GM19328 (cell line): ENCODE data around the gene CTNND1.

Experiments used
- ATAC-seq: cut with Tn5 transposase; IDR thresholded peaks from one replicate; pipeline ENCODE4 v1.9.1; 2021; ENCODE audit warnings: mild to moderate bottlenecking, moderate library complexity; ENCODE audit not compliant: unreplicated experiment

CTNND1 gene

DNA sequence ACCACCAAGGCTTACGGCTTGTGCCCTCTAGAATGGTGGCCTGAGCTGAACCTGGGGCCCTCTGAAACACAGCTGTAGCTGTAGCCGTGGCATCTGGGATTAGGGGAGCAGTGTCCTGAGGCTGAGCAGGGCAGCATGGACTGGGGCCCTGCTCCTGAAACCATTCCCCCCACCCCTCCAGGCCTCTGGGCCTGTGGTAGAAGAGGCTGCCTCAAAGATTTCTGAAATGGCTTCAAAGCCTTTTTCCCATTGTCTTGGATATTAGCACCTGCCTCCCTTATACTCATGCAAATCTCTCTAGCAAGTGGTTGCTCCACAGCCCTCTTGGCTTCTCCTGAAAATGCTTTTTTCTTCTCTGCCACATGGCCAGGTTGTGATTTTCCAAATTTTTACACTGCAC, 106.9 kb downstream of the CTNND1 start:
- ATAC-seq = no peak
